HCT116 (cell line): ENCODE results near the gene AFAP1. TPM values are rescaled to one million over a fixed set of nuclear protein-coding genes. Genes with fewer than 3 reads are reported as not detected.

Source experiments
- ATAC-seq: fragments of 200-7000 bp; cut with Tn5 transposase; 2 replicates; pipeline ENCODE4 v1.9.1; 2020; ENCODE audit warnings: mild to moderate bottlenecking, moderate library complexity
- BruUV-seq: library from RNA; stranded (reverse); fragments of 400-500 nt; replicated peaks from 2 replicates; lab custom pipeline; 2021; lab: Mats Ljungman, UMichigan
- CTCF ChIA-PET: fragments of 300-600 bp; sonication (Branson Sonifier 250); formaldehyde crosslinking; loops from one replicate; lab custom pipeline; 2021; ENCODE audit warnings: antibody characterized with exemption; lab: Charles Lee
- POLR2A ChIA-PET: fragments of 300-600, 350-600 bp; sonication (Branson Sonifier 250); formaldehyde crosslinking; loops from one replicate; lab custom pipeline; 2021; ENCODE audit warnings: antibody characterized with exemption; lab: Charles Lee
- RAD21 ChIA-PET, 2 experiments: fragments of 300-600 bp; sonication (Branson Sonifier 250); formaldehyde crosslinking; loops; one replicate each; lab custom pipeline; 2023; ENCODE audit warnings: low total read pairs in 2 of 2; ENCODE audit not compliant: uncharacterized antibody in 2 of 2, unreplicated experiment in 2 of 2, low non-redundant PET in 1 of 2; lab: Charles Lee
- DNase-seq: peaks from one replicate; pipeline ENCODE4 v3.0.0-alpha.2; 2010; ENCODE audit warnings: low read depth, low spot score
- H2AFZ ChIP-seq: fragments of 200-600 bp; shearing (Covaris generic), sonication (generic); 2 replicates; pipeline ENCODE4 v1.6.1; 2017; ENCODE audit warnings: low read depth, mixed run types, mixed read lengths, antibody characterized with exemption, low read length; ENCODE audit not compliant: poor library complexity, severe bottlenecking
- H3K27ac ChIP-seq: 2 replicates; pipeline ENCODE4 v1.5.1; 2012; ENCODE audit warnings: low read depth, low read length
- H3K27me3 ChIP-seq: fragments of 200-600 bp; sonication (generic); 2 replicates; pipeline ENCODE4 v1.6.1; 2016; ENCODE audit warnings: mixed run types, low read length, mixed read lengths; ENCODE audit not compliant: insufficient read depth
- H3K36me3 ChIP-seq, 2 experiments: fragments of 200-500 bp in 1 of 2; fragments of 200-600 bp in 1 of 2; sonication (Bioruptor generic) in 1 of 2; sonication (generic) in 1 of 2; 2 replicates each; pipeline versions ENCODE4 v1.5.1 to v1.6.1; 2014 to 2016; ENCODE audit warnings: low read length in 2 of 2, inconsistent platforms in 1 of 2, mixed read lengths in 1 of 2, mixed run types in 1 of 2; ENCODE audit not compliant: insufficient read depth in 2 of 2, control insufficient read depth in 1 of 2
- H3K4me1 ChIP-seq, 2 experiments: fragments of 200-600 bp in 1 of 2; sonication (generic) in 1 of 2; 2 replicates each; pipeline versions ENCODE4 v1.5.1 to v1.6.1; 2012 to 2017; ENCODE audit warnings: low read length in 2 of 2, inconsistent platforms in 1 of 2, mild to moderate bottlenecking in 1 of 2, mixed read lengths in 1 of 2, mixed run types in 1 of 2, moderate library complexity in 1 of 2; ENCODE audit not compliant: insufficient read depth in 2 of 2, control insufficient read depth in 1 of 2
- H3K4me2 ChIP-seq: fragments of 200-600 bp; sonication (generic); 2 replicates; pipeline ENCODE4 v1.6.1; 2017; ENCODE audit warnings: mixed run types, low read length, mixed read lengths
- H3K4me3 ChIP-seq, 2 experiments: fragments of 200-600 bp in 1 of 2; sonication (generic) in 1 of 2; replicated peaks in 1 of 2; 2 replicates each; pipeline ENCODE4 v1.5.1; 2011 to 2016; ENCODE audit warnings: low read length in 2 of 2, control low read depth in 1 of 2, low read depth in 1 of 2, mild to moderate bottlenecking in 1 of 2, mixed read lengths in 1 of 2, mixed run types in 1 of 2
- H3K79me2 ChIP-seq: fragments of 200-600 bp; sonication (generic); 2 replicates; pipeline ENCODE4 v1.6.1; 2017; ENCODE audit warnings: mild to moderate bottlenecking, mixed run types, low read length, moderate library complexity, mixed read lengths; ENCODE audit not compliant: insufficient read depth
- H3K9ac ChIP-seq: fragments of 200-600 bp; sonication (generic); 2 replicates; pipeline ENCODE4 v1.6.1; 2016; ENCODE audit warnings: low read length, mixed read lengths
- H3K9me2 ChIP-seq: fragments of 200-600 bp; sonication (generic), shearing (Covaris generic); 2 replicates; pipeline ENCODE4 v1.6.1; 2017; ENCODE audit warnings: mixed run types, mild to moderate bottlenecking, moderate library complexity; ENCODE audit not compliant: insufficient read depth
- H3K9me3 ChIP-seq, 2 experiments: fragments of 200-500 bp in 1 of 2; fragments of 200-600 bp in 1 of 2; sonication (Bioruptor generic) in 1 of 2; sonication (generic) in 1 of 2; 2 replicates each; pipeline ENCODE4 v1.6.1; 2014 to 2017; ENCODE audit warnings: low read length in 2 of 2, mixed read lengths in 2 of 2, inconsistent platforms in 1 of 2, low read depth in 1 of 2, mild to moderate bottlenecking in 1 of 2, mixed run types in 1 of 2, moderate library complexity in 1 of 2; ENCODE audit not compliant: control insufficient read depth in 1 of 2, insufficient read depth in 1 of 2
- H4K20me1 ChIP-seq: fragments of 200-600 bp; sonication (generic), shearing (Covaris generic); 2 replicates; pipeline ENCODE4 v1.6.1; 2017; ENCODE audit warnings: mixed run types, mild to moderate bottlenecking, moderate library complexity; ENCODE audit not compliant: insufficient read depth
- CBX3 ChIP-seq: IDR thresholded peaks from 2 replicates; pipeline ENCODE4 v1.6.1; 2012; ENCODE audit warnings: low read depth
- CEBPB ChIP-seq: IDR thresholded peaks from 2 replicates; pipeline ENCODE4 v1.6.1; 2012; ENCODE audit warnings: low read depth
- ELF1 ChIP-seq: IDR thresholded peaks from 2 replicates; pipeline ENCODE4 v1.6.1; 2012; ENCODE audit warnings: low read depth, borderline replicate concordance
- FOSL1 ChIP-seq: IDR thresholded peaks from 2 replicates; pipeline ENCODE4 v1.6.1; 2012; ENCODE audit warnings: low read depth
- SIN3A ChIP-seq: IDR thresholded peaks from 2 replicates; pipeline ENCODE4 v1.6.1; 2012; ENCODE audit warnings: low read depth
- SRF ChIP-seq: IDR thresholded peaks from 2 replicates; pipeline ENCODE4 v1.6.1; 2012; ENCODE audit warnings: low read depth
- ZFX ChIP-seq: fragments of 450-650 bp; IDR thresholded peaks from 2 replicates; pipeline ENCODE4 v1.6.1; 2017
- intact Hi-C: fragments of 100-400 bp; cut with micrococcal nuclease; formaldehyde crosslinking; loops from 2 replicates; pipeline ENCODE4 v1.10.0; 2022
- total RNA-seq: library from RNA; stranded (reverse); gene quantifications from one replicate; pipeline ENCODE4 v1.2.1, GENCODE V29; 2021; ENCODE audit not compliant: unreplicated experiment
- TF ChIP-seq, protein P1 (sequence below): IDR thresholded peaks from 2 replicates; pipeline ENCODE4 v1.6.1; 2011; ENCODE audit warnings: mild to moderate bottlenecking, low read length, moderate library complexity; ENCODE audit not compliant: insufficient replicate concordance; ENCODE audit errors: extremely low read depth
- TF ChIP-seq, protein P2 (sequence below): IDR thresholded peaks from 2 replicates; pipeline ENCODE4 v1.6.1; 2012

AFAP1 gene
- total RNA-seq, 1 experiment from 2014 or later, result 19.4 TPM

DNA sequence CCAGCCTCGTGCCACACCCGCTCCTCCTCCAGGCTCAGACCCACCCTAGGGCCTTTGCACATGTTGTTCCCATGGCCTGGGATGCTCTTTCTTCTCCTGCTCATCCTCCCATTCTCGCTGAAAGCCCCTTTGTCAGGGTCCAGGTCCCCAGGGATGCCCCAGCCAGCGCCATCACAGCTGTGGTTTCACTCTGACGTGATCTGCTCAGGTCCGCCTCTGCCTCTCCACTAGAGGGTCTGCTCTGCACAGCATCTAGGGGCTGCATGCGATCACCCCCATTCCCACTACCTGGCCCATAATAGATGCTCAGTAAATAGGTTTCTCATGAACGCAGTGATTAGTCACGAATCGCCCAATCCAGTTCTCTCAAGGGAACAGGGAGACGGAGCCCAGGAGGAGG lies 222.5 kb downstream of the AFAP1 start:
- H3K9ac ChIP-seq, result no peak overlapping the region
- H3K9me3 ChIP-seq, result peaks cover 0 to 4% of the 10 kb centered on the region in 2 experiments; a peak in 1 of 4 replicates
- H3K27ac ChIP-seq, result no peak overlapping the region
- no peak overlapping the region for H3K4me2 ChIP-seq
- ChIA-PET RAD21 (no interaction called here), CTCF (no interaction called here), POLR2A (no interaction called here)
- ATAC-seq (no peak), DNase-seq (no peak)
- TF ChIP-seq, protein P1, sequence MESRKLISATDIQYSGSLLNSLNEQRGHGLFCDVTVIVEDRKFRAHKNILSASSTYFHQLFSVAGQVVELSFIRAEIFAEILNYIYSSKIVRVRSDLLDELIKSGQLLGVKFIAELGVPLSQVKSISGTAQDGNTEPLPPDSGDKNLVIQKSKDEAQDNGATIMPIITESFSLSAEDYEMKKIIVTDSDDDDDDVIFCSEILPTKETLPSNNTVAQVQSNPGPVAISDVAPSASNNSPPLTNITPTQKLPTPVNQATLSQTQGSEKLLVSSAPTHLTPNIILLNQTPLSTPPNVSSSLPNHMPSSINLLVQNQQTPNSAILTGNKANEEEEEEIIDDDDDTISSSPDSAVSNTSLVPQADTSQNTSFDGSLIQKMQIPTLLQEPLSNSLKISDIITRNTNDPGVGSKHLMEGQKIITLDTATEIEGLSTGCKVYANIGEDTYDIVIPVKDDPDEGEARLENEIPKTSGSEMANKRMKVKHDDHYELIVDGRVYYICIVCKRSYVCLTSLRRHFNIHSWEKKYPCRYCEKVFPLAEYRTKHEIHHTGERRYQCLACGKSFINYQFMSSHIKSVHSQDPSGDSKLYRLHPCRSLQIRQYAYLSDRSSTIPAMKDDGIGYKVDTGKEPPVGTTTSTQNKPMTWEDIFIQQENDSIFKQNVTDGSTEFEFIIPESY, result no peak
- no peak for TF ChIP-seq SIN3A
- TF ChIP-seq, protein P2, sequence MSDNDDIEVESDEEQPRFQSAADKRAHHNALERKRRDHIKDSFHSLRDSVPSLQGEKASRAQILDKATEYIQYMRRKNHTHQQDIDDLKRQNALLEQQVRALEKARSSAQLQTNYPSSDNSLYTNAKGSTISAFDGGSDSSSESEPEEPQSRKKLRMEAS, result no peak
- TF ChIP-seq ZFX, result no peak
- no peak overlapping the region for H2AFZ ChIP-seq
- H3K79me2 ChIP-seq, result no peaks in the 10 kb centered on the region
- H3K27me3 ChIP-seq, result 0 out of 2 replicates have a peak, but pooled peaks cover 6% of the 10 kb centered on the region
- intact Hi-C loops, result no loop called here
- no peak overlapping the region for H3K4me3 ChIP-seq
- no peaks in the 10 kb centered on the region for H4K20me1 ChIP-seq
- BruUV-seq, result no TSS peak
- H3K9me2 ChIP-seq, result no peaks in the 10 kb centered on the region
- H3K36me3 ChIP-seq, result no peaks in the 10 kb centered on the region
- H3K4me1 ChIP-seq, result no peaks in the 10 kb centered on the region

DNA sequence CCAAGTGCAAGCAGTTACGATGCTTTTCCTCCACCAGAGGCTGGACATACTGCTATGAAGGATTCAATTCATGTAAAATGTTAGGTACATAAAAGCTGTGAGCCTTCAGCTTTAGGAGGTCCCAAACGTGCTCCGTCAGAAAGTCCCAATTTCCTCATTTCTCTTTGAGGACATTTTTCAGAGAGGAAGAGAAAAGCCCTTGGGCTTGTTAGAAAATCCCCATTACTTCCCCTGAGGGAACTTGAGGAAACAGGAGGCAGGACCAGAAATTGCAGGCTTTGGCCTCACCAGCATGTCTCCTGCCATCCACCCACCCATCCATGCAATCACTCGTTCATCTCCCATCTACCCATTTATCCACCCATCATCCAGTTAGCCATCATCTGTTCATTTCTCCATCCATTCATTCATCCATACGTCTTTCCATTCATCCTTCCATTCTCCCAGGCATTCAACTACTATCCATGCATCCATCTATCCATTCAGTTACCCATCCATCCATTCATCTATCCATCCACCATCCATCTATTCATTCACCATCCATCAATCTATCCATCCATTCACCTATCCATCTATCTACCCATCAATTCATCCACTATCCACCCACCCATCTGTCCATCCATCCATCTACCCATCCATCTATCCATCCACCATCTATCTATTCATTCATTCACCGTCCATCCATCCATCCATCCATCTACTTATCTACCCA lies 223.5 kb downstream of the AFAP1 start:
- POLR2A ChIA-PET, result no interaction called here
- CTCF ChIA-PET, result no interaction called here
- Histone ChIP-seq H3K27me3 (0 out of 2 replicates have a peak, but pooled peaks cover 6% of the 10 kb centered on the region), H4K20me1 (no peaks in the 10 kb centered on the region), H3K4me2 (no peak overlapping the region), H3K9me2 (no peaks in the 10 kb centered on the region), H3K4me3 (no peak overlapping the region), H2AFZ (no peak overlapping the region), H3K4me1 (no peaks in the 10 kb centered on the region), H3K36me3 (no peaks in the 10 kb centered on the region), H3K79me2 (no peaks in the 10 kb centered on the region), H3K9me3 (peaks cover 0 to 4% of the 10 kb centered on the region in 2 experiments; a peak in 1 of 4 replicates), H3K9ac (no peak overlapping the region), H3K27ac (no peak overlapping the region)
- no peak for ATAC-seq
- RAD21 ChIA-PET, result no interaction called here
- no TSS peak for BruUV-seq
- no peak for DNase-seq
- intact Hi-C loops, result no loop called here
- TF ChIP-seq CEBPB (no peak), ELF1 (no peak), ZFX (no peak), FOSL1 (no peak), SRF (no peak), CBX3 (no peak)
